ENCODE measurements around the gene TPH2. TPM values are rescaled to one million over a fixed set of nuclear protein-coding genes. Genes with fewer than 3 reads are reported as not detected.

Gene TPH2
- total RNA-seq, 6 experiments from 2014 or later, result 0.13 TPM; not detected in 5

DNA sequence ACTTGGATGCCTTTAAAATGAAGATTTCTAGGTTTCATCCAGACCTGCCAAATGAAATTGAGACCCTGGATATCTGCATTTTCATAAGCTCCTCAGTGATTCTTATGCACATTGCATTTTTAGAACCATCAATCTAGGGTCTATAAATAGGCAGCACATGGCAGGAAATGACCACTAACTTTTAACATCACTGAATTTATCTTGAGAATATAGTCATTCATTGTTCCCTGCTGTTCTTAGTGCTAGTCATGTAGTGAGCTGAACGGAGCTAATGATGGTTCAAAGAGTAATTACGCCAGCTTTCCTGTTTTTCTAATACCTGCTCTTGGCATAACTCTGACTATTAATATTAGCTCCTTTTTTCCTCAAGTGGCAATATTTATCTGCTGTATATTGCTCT, 91.6 kb downstream of the TPH2 start:
- H3K27me3 ChIP-seq, result no peaks in the 10 kb centered on the region
- WGBS (ENCODE audit: insufficient coverage, low coverage, low lambda C conversion rate, missing lambda C conversion rate), result 37% methylated on average over 2 of the region's 2 CpGs
- H3K27ac ChIP-seq, result no peak overlapping the region
- TF ChIP-seq, protein P1, sequence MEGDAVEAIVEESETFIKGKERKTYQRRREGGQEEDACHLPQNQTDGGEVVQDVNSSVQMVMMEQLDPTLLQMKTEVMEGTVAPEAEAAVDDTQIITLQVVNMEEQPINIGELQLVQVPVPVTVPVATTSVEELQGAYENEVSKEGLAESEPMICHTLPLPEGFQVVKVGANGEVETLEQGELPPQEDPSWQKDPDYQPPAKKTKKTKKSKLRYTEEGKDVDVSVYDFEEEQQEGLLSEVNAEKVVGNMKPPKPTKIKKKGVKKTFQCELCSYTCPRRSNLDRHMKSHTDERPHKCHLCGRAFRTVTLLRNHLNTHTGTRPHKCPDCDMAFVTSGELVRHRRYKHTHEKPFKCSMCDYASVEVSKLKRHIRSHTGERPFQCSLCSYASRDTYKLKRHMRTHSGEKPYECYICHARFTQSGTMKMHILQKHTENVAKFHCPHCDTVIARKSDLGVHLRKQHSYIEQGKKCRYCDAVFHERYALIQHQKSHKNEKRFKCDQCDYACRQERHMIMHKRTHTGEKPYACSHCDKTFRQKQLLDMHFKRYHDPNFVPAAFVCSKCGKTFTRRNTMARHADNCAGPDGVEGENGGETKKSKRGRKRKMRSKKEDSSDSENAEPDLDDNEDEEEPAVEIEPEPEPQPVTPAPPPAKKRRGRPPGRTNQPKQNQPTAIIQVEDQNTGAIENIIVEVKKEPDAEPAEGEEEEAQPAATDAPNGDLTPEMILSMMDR (IDR thresholded peaks at IDR 0.05), result no peak
- TF ChIP-seq POLR2A (IDR thresholded peaks at IDR 0.05), result no peak
- H3K9me3 ChIP-seq, result no peaks in the 10 kb centered on the region
- H3K4me3 ChIP-seq, result no peak overlapping the region
- DNase-seq (no peak), ATAC-seq (no peak)
- intact Hi-C loops (cut with DNase I), result no loop called here
- H3K36me3 ChIP-seq, result no peaks in the 10 kb centered on the region
- no peaks in the 10 kb centered on the region for H3K4me1 ChIP-seq

DNA sequence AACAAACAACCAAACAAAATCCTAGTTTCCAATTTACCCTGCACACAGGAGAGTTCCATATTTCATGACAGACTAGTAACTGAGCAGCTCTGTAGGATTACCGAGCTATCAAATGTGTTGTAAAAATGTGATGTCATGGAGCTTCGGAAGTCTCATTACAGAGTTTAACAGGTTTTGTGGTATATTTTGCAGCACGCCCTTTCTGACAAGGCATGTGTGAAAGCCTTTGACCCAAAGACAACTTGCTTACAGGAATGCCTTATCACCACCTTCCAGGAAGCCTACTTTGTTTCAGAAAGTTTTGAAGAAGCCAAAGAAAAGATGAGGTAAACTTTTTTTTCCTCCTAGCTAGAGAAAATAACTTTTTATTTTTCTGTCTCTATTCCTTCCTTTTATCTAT, 92.4 kb downstream of the TPH2 start:
- no peaks in the 10 kb centered on the region for H3K9me3 ChIP-seq
- WGBS (ENCODE audit: insufficient coverage, low coverage, low lambda C conversion rate, missing lambda C conversion rate), result 57% methylated on average over 3 of the region's 3 CpGs
- H3K4me3 ChIP-seq, result no peak overlapping the region
- intact Hi-C loops (cut with DNase I), result no loop called here
- DNase-seq, result no peak
- H3K27ac ChIP-seq, result no peak overlapping the region
- TF ChIP-seq POLR2A (IDR thresholded peaks at IDR 0.05), result no peak
- TF ChIP-seq, protein P1 (IDR thresholded peaks at IDR 0.05), result no peak
- no peaks in the 10 kb centered on the region for H3K36me3 ChIP-seq
- no peak for ATAC-seq
- no peaks in the 10 kb centered on the region for H3K4me1 ChIP-seq
- H3K27me3 ChIP-seq, result no peaks in the 10 kb centered on the region

DNA sequence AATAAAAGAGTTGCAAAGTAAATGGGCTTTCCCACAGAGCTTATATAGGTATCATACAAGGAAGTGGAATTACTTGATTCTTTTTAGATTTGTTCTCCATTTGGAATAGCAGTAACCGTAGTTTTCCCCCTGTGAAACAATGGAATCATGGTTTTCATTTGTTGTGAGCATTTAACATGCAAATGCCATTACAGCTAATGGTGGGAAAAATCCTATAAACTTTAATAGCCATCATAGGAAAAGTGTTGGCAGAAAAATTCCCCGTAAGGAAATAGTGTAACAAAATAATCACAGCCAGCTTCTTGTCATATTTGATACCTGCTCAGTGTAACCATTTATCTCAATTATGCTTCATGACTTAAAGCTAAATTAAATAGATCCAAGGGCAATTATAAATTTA, 95.3 kb downstream of the TPH2 start:
- no peak overlapping the region for H3K4me3 ChIP-seq
- WGBS (ENCODE audit: insufficient coverage, low coverage, low lambda C conversion rate, missing lambda C conversion rate), result 72% methylated on average over 2 of the region's 2 CpGs
- H3K36me3 ChIP-seq, result no peaks in the 10 kb centered on the region
- DNase-seq, result no peak
- no peaks in the 10 kb centered on the region for H3K9me3 ChIP-seq
- ATAC-seq, result no peak
- H3K27me3 ChIP-seq, result no peaks in the 10 kb centered on the region
- no peak overlapping the region for H3K27ac ChIP-seq
- intact Hi-C loops (cut with DNase I), result no loop called here
- TF ChIP-seq, protein P1 (IDR thresholded peaks at IDR 0.05), result no peak
- TF ChIP-seq POLR2A (IDR thresholded peaks at IDR 0.05), result no peak
- H3K4me1 ChIP-seq, result no peaks in the 10 kb centered on the region

DNA sequence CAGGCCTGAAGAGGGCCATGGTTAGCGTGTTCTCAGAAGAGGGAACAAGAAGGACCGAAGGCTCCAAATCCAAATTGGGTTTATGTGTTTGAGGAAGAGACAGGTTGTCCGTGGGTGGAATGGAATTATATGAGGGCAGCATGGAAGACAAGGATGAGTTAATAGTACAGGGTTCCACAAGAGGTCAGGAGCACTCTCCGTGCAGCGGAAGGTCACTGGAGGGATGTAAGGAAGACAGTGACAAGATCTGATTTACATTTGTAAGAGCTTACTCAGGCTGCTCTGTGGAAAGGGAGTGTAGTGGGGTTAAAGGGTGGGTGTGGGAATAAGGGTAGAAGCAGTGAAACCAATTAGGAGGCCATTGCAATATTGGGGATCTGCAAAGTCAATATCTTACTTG, 97.0 kb downstream of the TPH2 start:
- intact Hi-C loops (cut with DNase I), result no loop called here
- ATAC-seq, result no peak
- H3K27me3 ChIP-seq, result no peaks in the 10 kb centered on the region
- no peak overlapping the region for H3K27ac ChIP-seq
- no peak for TF ChIP-seq POLR2A (IDR thresholded peaks at IDR 0.05)
- TF ChIP-seq, protein P1 (IDR thresholded peaks at IDR 0.05), result no peak
- no peaks in the 10 kb centered on the region for H3K4me1 ChIP-seq
- H3K9me3 ChIP-seq, result no peaks in the 10 kb centered on the region
- no peaks in the 10 kb centered on the region for H3K36me3 ChIP-seq
- DNase-seq, result no peak
- WGBS (ENCODE audit: insufficient coverage, low coverage, low lambda C conversion rate, missing lambda C conversion rate), result 68% methylated on average over 5 of the region's 5 CpGs
- H3K4me3 ChIP-seq, result no peak overlapping the region

DNA sequence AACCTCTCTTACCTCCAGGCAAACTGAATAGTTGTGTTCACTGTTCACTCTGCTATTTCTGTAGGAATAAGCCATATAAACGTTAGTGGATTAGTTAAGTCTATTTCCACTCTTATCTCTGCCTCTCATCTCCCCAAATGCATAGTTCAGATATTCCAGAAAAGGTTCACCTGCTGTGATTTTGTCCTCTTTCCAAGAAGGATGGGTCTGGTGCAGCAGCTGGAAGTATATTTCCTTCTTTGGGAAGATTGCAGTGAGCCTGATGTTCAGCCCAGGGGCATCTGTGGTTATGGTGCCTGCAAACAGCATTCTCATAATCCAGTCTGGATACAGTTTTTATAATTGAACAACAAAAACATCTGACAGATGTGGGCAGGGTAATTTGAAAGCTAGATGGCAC, 97.7 kb downstream of the TPH2 start:
- intact Hi-C loops (cut with DNase I), result no loop called here
- Histone ChIP-seq H3K27me3 (no peaks in the 10 kb centered on the region), H3K4me1 (no peaks in the 10 kb centered on the region), H3K4me3 (no peak overlapping the region), H3K9me3 (no peaks in the 10 kb centered on the region), H3K27ac (no peak overlapping the region), H3K36me3 (no peaks in the 10 kb centered on the region)
- 17% methylated on average over 1 of the region's 1 CpG for WGBS (ENCODE audit: insufficient coverage, low coverage, low lambda C conversion rate, missing lambda C conversion rate)
- TF ChIP-seq, protein P1 (IDR thresholded peaks at IDR 0.05), result no peak
- no peak for TF ChIP-seq POLR2A (IDR thresholded peaks at IDR 0.05)
- DNase-seq (no peak), ATAC-seq (no peak)
